HEK293T (cell line): ENCODE results near the gene ITGB3BP.

Experiments
- ARNT ChIP-seq: fragments of 450-650 bp; IDR thresholded peaks from 2 replicates; pipeline ENCODE4 v1.6.1; 2017; ENCODE audit warnings: mild to moderate bottlenecking
- BHLHE40 ChIP-seq: fragments of 450-650 bp; IDR thresholded peaks from 2 replicates; pipeline ENCODE4 v1.6.1; 2016; ENCODE audit warnings: mild to moderate bottlenecking, moderate library complexity, borderline replicate concordance
- ELF4 ChIP-seq: fragments of 450-650 bp; IDR thresholded peaks from 2 replicates; pipeline ENCODE4 v1.6.1; 2017; ENCODE audit warnings: antibody characterized with exemption
- FOXK2 ChIP-seq: fragments of 450-650 bp; IDR thresholded peaks from 2 replicates; pipeline ENCODE4 v1.6.1; 2016; ENCODE audit warnings: mild to moderate bottlenecking
- FOXM1 ChIP-seq: fragments of 450-650 bp; IDR thresholded peaks from 2 replicates; pipeline ENCODE4 v1.6.1; 2017; ENCODE audit warnings: mild to moderate bottlenecking, borderline replicate concordance
- HDGF ChIP-seq: fragments of 450-650 bp; IDR thresholded peaks from 2 replicates; pipeline ENCODE4 v1.6.1; 2017; ENCODE audit warnings: antibody characterized with exemption, borderline replicate concordance
- L3MBTL2 ChIP-seq: fragments of 450-650 bp; conservative IDR thresholded peaks from 2 replicates; pipeline ENCODE4 v1.6.1; 2016; ENCODE audit warnings: mild to moderate bottlenecking
- NFRKB ChIP-seq: fragments of 450-650 bp; IDR thresholded peaks from 2 replicates; pipeline ENCODE4 v1.6.1; 2016; ENCODE audit warnings: mild to moderate bottlenecking, moderate library complexity
- SP1 ChIP-seq: fragments of 450-650 bp; IDR thresholded peaks from 2 replicates; pipeline ENCODE4 v1.6.1; 2017
- SUZ12 ChIP-seq: fragments of 450-650 bp; IDR thresholded peaks from 2 replicates; pipeline ENCODE4 v1.6.1; 2016; ENCODE audit warnings: mild to moderate bottlenecking
- ZNF384 ChIP-seq: fragments of 450-650 bp; IDR thresholded peaks from 2 replicates; pipeline ENCODE4 v1.6.1; 2016

DNA sequence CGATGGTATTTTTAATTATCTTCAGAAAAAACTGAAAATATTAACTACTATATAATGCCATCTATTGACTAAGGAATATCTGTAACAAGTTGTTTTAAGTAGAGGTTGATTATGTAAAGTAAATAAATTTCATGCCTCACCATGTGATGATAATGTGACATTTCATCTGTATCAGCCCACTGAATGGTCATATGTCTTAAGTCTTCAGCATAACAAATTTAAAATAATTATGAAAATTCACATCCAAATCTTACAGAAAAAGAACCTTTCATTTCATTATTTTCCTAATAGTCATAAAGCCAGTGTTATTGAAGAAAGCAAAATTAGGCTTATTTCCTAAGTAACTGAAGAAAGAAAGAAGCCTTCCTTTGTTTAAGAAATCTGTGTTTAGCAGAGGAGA is 72.6 kb downstream of the ITGB3BP start:
- no peak for TF ChIP-seq ZNF384
- no peak for TF ChIP-seq BHLHE40
- no peak for TF ChIP-seq L3MBTL2
- no peak for TF ChIP-seq HDGF
- no peak for TF ChIP-seq ARNT
- no peak for TF ChIP-seq ELF4
- no peak for TF ChIP-seq SUZ12
- TF ChIP-seq SP1: no peak
- TF ChIP-seq FOXM1: no peak
- no peak for TF ChIP-seq FOXK2
- TF ChIP-seq NFRKB: no peak
